AG09309 (cell line): ENCODE data around the gene AMPD3.

Experiments used
- DNase-seq: peaks from one replicate; pipeline ENCODE4 v3.0.0-alpha.2; 2010; ENCODE audit warnings: low read depth
- H3K4me3 ChIP-seq: 2 replicates; pipeline ENCODE4 v1.5.1; 2011; ENCODE audit warnings: mild to moderate bottlenecking, low read depth, low read length, moderate library complexity; ENCODE audit not compliant: control insufficient read depth
- CTCF ChIP-seq: IDR thresholded peaks from 2 replicates; pipeline ENCODE4 v1.5.1; 2011; ENCODE audit warnings: mild to moderate bottlenecking, low read depth, low read length, inconsistent platforms; ENCODE audit not compliant: insufficient read depth, control insufficient read depth; ENCODE audit errors: missing control alignments

AMPD3 gene

GRCh38 chr11:10418259-10418949, 36.7 kb upstream of the AMPD3 start:
- H3K4me3 ChIP-seq: no peak overlapping the region
- peak; percentile 84 for DNase-seq
- no peak for TF ChIP-seq CTCF

GRCh38 chr11:10418950-10419310, 36.1 kb upstream of the AMPD3 start:
- no peak for DNase-seq
- no peak for TF ChIP-seq CTCF
- H3K4me3 ChIP-seq: no peak overlapping the region

- TF ChIP-seq CTCF: no peak
- no peak overlapping the region for H3K4me3 ChIP-seq
- peak; percentile 20 for DNase-seq
Observed at GRCh38 chr11:10426475-10426874, 28.6 kb upstream of the AMPD3 start.

- TF ChIP-seq CTCF: no peak
- no peak overlapping the region for H3K4me3 ChIP-seq
- DNase-seq: no peak
Observed at GRCh38 chr11:10428453-10428852, 26.6 kb upstream of the AMPD3 start.

- DNase-seq: no peak
- TF ChIP-seq CTCF: no peak
- H3K4me3 ChIP-seq: no peak overlapping the region
Observed at GRCh38 chr11:10429526-10429925, 25.5 kb upstream of the AMPD3 start.

- DNase-seq: no peak
- H3K4me3 ChIP-seq: no peak overlapping the region
- no peak for TF ChIP-seq CTCF
Observed at GRCh38 chr11:10432493-10432892, 22.6 kb upstream of the AMPD3 start.
